ENCODE measurements around the gene PCDHB13.
"Not testable (repeated sequence)": the region's sequence is repeated elsewhere in the genome, so short reads cannot be mapped to it uniquely, and the experiment has no call there.

The PCDHB13 gene

DNA sequence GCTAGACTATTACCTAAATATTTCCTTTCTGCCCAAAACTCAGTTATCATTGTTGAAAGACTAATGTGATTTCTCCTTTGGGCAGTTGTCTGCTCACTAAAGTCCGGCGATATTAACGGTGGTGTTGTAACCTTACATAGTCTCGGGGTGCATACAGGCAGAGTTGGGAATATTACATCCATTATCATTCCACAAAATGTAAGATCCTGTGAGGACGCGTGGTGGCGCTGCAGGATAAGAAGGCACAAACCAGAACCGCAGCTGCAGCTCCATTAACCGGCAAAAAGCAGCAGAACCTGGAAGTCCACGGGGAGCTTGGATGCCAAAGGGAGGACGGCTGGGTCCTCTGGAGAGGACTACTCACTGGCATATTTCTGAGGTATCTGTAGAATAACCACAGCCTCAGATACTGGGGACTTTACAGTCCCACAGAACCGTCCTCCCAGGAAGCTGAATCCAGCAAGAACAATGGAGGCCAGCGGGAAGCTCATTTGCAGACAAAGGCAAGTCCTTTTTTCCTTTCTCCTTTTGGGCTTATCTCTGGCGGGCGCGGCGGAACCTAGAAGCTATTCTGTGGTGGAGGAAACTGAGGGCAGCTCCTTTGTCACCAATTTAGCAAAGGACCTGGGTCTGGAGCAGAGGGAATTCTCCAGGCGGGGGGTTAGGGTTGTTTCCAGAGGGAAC, at the start of gene PCDHB13:
TSS of gene PCDHB13 (plus strand) at position 264 of the 684 bp plus-strand sequence. CDS start at position 469, 205 bp downstream.
- DNase-seq (ENCODE audit: low spot score): not testable (repeated sequence)

- peak; percentile 58 for DNase-seq (ENCODE audit: low spot score)
Measured at GRCh38 chr5:141172381-141173204, 41.1 kb upstream of the PCDHB13 start, which contains the start of gene PCDHB7. Gene PCDHB7, plus strand, starts transcription at chr5:141172644. Its CDS starts 192 bp downstream, at chr5:141172836.

- not testable (repeated sequence) for DNase-seq (ENCODE audit: low spot score)
Measured at GRCh38 chr5:141174291-141175104, 39.2 kb upstream of the PCDHB13 start.

DNA sequence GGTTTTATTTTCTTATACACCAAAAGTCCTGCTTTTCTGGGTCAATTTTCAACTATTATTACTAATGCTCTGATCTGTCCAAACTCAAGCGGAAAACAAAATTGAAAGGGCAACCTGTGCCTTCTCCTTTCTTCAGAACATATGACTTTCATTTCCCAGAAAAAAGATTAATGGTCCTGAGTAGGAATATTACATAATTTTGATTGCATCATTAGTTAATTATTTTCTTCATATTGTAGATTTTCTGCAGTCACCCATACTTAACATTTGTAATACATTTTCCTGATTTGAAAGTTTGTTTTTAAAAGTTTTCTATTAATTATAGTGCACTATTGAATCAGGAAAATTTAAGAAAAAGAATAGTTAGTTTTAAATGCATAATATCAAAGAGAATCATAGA, 37.8 kb upstream of the PCDHB13 start:
- no peak for DNase-seq (ENCODE audit: low spot score)

- DNase-seq (ENCODE audit: low spot score): peak; percentile 53
Measured at GRCh38 chr5:141177577-141178191, 36.0 kb upstream of the PCDHB13 start, which contains the start of gene PCDHB8. Gene PCDHB8, plus strand, starts transcription at chr5:141177790. Its CDS starts 245 bp downstream, at chr5:141178035.

DNA sequence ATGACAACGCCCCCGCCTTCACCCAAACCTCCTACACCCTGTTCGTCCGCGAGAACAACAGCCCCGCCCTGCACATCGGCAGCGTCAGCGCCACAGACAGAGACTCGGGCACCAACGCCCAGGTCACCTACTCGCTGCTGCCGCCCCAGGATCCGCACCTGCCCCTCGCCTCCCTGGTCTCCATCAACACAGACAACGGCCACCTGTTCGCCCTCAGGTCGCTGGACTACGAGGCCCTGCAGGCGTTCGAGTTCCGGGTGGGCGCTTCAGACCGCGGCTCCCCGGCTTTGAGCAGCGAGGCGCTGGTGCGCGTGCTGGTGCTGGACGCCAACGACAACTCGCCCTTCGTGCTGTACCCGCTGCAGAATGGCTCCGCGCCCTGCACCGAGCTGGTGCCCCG, 34.3 kb upstream of the PCDHB13 start:
- not testable (repeated sequence) for DNase-seq (ENCODE audit: low spot score)

DNA sequence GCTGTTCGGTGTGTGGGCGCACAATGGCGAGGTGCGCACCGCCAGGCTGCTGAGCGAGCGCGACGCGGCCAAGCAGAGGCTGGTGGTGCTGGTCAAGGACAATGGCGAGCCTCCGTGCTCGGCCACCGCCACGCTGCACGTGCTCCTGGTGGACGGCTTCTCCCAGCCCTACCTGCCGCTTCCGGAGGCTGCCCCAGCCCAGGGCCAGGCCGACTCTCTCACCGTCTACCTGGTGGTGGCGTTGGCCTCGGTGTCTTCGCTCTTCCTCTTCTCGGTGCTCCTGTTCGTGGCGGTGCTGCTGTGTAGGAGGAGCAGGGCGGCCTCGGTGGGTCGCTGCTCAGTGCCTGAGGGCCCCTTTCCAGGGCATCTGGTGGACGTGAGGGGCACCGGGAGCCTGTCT, 33.8 kb upstream of the PCDHB13 start:
- not testable (repeated sequence) for DNase-seq (ENCODE audit: low spot score)

DNA sequence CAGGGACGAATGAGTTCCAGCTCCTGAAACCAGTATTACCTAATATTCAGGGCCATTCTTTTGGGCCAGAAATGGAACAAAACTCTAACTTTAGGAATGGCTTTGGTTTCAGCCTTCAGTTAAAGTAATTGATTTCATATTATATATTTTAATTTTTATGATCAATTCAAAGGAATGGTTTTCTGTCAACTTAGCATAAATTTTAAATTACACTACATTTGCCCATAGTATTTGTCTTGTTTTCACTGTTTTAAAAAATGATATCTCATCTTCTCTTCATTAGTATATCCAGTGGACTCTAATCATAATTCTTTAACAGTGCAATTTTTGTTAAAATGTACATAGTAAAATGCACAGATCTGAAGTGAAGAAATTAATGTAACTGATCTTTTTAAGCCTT, 33.4 kb upstream of the PCDHB13 start:
- no peak for DNase-seq (ENCODE audit: low spot score)

DNA sequence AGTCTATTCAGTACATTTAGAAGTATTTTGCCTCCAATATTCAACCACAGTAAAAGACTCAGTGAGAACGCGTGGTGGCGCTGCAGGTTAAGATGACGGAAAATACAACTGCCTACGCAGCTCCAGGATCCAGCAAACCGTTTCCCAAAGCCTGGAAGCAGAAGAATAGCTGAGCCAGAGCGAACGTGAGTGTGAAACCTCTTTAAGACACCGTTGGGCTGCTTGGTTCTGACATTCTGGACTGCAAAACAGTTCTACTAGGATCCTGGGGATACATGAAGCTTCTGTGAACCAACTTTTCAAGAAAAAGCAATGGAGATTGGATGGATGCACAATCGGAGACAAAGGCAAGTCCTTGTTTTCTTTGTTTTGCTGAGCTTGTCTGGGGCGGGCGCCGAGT, 31.5 kb upstream of the PCDHB13 start, which contains the start of gene PCDHB16:
TSS of gene PCDHB16 (plus strand) at position 140 of the 400 bp plus-strand sequence. CDS start at position 313, 173 bp downstream.
- peak; percentile 74 for DNase-seq (ENCODE audit: low spot score)

DNA sequence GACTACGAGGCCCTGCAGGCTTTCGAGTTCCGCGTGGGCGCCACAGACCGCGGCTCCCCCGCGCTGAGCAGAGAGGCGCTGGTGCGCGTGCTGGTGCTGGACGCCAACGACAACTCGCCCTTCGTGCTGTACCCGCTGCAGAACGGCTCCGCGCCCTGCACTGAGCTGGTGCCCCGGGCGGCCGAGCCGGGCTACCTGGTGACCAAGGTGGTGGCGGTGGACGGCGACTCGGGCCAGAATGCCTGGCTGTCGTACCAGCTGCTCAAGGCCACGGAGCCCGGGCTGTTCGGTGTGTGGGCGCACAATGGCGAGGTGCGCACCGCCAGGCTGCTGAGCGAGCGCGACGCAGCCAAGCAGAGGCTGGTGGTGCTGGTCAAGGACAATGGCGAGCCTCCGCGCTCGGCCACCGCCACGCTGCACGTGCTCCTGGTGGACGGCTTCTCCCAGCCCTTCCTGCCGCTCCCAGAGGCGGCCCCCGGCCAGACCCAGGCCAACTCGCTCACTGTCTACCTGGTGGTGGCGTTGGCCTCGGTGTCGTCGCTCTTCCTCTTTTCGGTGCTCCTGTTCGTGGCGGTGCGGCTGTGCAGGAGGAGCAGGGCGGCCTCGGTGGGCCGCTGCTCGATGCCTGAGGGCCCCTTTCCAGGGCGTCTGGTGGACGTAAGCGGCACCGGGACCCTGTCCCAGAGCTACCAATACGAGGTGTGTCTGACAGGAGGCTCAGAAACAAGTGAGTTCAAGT, 29.4 kb upstream of the PCDHB13 start:
- not testable (repeated sequence) for DNase-seq (ENCODE audit: low spot score)

DNA sequence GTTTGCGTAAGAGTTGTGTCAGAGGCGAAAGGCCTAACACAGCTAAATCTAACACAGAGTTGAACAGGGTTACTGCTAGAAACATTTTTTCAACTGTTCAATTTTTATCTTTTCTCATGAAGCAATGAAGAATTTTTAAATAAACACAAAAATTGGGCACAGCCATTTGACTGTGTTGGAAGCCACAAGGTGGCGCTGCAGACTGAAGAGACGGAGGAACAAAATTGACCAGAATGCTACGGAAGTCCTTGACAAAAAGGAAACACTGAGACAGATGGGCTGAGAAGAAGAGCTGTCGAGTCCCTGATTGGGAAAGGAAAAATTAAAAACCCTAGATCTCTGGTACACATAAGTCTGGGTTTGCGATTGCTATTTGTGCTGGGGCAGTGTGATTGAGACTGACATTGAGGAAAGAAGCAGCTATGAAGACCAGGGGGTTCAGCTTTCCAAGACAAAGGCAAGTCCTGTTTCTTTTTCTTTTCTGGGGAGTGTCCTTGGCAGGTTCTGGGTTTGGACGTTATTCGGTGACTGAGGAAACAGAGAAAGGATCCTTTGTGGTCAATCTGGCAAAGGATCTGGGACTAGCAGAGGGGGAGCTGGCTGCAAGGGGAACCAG, 26.7 kb upstream of the PCDHB13 start, which contains the start of gene PCDHB9:
TSS of gene PCDHB9 (plus strand) at position 265 of the 616 bp plus-strand sequence. CDS start at position 423, 158 bp downstream.
- peak; percentile 68 for DNase-seq (ENCODE audit: low spot score)

DNA sequence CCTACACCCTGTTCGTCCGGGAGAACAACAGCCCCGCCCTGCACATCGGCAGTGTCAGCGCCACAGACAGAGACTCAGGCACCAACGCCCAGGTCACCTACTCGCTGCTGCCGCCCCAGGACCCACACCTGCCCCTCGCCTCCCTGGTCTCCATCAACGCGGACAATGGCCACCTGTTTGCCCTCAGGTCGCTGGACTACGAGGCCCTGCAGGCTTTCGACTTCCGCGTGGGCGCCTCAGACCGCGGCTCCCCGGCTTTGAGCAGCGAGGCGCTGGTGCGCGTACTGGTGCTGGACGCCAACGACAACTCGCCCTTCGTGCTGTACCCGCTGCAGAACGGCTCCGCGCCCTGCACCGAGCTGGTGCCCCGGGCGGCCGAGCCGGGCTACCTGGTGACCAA, 25.0 kb upstream of the PCDHB13 start:
- not testable (repeated sequence) for DNase-seq (ENCODE audit: low spot score)

GRCh38 chr5:141189131-141189530, 24.6 kb upstream of the PCDHB13 start:
- not testable (repeated sequence) for DNase-seq (ENCODE audit: low spot score)

GRCh38 chr5:141192110-141192725, 21.5 kb upstream of the PCDHB13 start, which contains the start of gene PCDHB10:
Gene PCDHB10, plus strand, starts transcription at chr5:141192353. Its CDS starts 200 bp downstream, at chr5:141192553.
- DNase-seq (ENCODE audit: low spot score): peak; percentile 64

DNA sequence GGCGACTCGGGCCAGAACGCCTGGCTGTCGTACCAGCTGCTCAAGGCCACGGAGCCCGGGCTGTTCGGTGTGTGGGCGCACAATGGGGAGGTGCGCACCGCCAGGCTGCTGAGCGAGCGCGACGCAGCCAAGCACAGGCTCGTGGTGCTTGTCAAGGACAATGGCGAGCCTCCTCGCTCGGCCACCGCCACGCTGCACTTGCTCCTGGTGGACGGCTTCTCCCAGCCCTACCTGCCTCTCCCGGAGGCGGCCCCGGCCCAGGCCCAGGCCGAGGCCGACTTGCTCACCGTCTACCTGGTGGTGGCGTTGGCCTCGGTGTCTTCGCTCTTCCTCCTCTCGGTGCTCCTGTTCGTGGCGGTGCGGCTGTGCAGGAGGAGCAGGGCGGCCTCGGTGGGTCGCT, 19.4 kb upstream of the PCDHB13 start:
- not testable (repeated sequence) for DNase-seq (ENCODE audit: low spot score)

- DNase-seq (ENCODE audit: low spot score): no peak
Measured at GRCh38 chr5:141196363-141196762, 17.4 kb upstream of the PCDHB13 start.

- peak; percentile 37 for DNase-seq (ENCODE audit: low spot score)
Measured at GRCh38 chr5:141199359-141200235, 14.1 kb upstream of the PCDHB13 start, which contains the start of gene PCDHB11. Gene PCDHB11, plus strand, starts transcription at chr5:141199627. Its CDS starts 148 bp downstream, at chr5:141199775.

- DNase-seq (ENCODE audit: low spot score): not testable (repeated sequence)
Measured at GRCh38 chr5:141201126-141201525, 12.6 kb upstream of the PCDHB13 start.
